ENCODE data around the gene CCDC178.
"Not testable (repeated sequence)": the region's sequence is repeated elsewhere in the genome, so short reads cannot be mapped to it uniquely, and the experiment has no call there.

The CCDC178 gene

DNA sequence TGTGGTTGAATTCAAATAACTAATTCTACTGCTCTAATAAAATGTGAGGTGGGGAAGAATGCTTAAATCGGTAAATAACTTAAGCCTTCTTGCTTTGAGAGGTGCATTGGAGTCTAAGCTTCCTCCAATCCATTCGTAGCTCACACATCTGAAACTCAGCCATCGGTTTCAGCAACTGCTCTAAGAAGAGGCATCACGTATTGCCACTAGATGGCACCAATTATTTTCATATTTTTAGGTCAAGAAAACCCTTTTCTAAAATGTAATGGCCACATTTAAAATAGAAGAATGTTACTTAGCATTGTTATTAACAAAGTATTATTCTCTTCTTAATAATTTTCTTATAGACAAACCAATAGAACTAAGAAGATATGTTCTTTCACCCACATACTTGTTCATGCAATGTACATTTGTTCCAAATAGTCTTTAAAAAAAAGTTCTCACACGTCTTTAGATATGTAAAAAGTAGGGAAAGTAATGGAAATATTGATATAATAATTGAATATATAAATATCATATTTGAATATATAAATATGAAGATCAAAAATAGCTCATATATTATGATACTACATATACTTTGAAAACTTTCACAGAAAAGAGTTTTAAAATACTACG is 229.8 kb downstream of the CCDC178 start:
- no peak for DNase-seq

DNA sequence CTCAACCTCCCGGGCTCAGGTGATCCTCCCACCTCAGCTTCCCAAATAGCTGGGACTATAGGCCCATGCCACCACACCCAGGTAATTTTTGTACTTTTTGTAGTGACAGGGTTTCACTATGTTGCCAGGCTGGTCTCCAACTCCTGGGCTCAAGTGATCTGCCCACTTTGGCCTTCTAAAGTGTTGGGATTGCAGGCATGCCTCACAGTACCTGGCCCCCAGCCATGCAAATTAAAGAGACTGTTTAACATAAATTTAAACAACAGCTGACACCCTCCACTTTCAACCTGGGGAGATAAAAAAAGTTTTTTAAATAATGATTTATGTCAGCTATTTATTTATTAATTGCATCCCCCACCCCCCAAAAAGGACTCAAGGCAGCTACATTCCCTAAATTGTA is 234.7 kb downstream of the CCDC178 start:
- DNase-seq = no peak

- no peak for DNase-seq
These were observed 239.0 kb downstream of the CCDC178 start for GRCh38 chr18:33201509-33201926.

- no peak for DNase-seq
These were observed 244.7 kb downstream of the CCDC178 start for GRCh38 chr18:33195795-33196194.

DNA sequence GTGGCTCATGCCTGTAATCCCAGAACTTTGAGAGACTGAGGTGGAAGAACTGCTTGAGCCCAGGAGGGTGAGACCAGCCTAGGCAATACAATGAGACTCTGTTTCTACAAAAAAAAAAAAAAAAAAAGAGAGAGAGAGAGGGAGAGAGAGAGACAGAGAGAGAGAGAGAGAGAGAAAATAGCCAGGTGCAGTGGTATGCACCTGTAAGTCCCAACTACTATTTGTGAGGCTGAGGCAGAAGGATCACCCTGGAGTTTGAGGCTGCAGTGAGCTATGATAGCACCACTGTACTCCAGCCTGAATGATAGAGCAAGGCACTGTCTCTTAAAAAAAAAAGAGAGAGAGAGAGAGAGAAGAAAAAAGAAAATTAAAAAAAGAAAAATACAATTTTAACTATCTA is 245.7 kb downstream of the CCDC178 start:
- no peak for DNase-seq

GRCh38 chr18:33184958-33185357 is 255.6 kb downstream of the CCDC178 start:
- no peak for DNase-seq

DNA sequence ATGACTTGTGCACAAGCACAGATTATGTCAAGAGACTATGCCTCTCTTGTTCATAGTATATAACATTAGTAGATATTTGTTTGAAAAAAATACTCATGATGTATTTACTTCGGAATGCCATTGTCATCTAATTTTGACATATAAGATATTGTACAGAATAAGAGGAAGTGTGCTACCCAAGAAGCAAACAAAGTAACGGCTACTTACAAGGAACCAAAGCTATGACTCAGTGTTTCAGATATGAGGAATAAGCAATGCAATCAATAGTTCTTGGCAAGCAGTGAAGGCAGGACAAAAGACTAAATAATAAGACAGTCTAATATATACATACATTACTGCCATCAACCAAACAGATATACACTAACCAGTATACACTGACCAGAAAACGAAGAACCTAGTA is 256.3 kb downstream of the CCDC178 start:
- no peak for DNase-seq

DNA sequence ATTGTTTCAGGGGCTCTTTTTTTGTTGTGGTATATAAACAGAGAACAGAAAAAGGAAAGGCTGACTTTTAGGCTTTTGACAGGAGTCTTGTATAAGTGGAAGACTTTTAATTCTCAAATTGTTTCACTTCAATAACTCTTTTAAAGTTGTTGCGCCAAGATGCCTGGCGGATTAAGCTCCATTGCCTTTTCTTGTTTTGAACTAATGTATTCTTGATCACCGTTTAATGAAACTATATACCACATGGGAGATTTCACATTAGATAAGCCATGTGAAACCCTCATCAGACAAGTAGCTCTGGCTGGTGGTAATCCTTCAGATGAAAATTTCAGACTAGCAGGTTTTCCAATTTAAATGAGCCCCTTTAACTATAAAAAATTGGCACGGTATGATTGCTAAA is 257.4 kb downstream of the CCDC178 start:
- no peak for DNase-seq

GRCh38 chr18:33181016-33181415 is 259.5 kb downstream of the CCDC178 start:
- no peak for DNase-seq

DNA sequence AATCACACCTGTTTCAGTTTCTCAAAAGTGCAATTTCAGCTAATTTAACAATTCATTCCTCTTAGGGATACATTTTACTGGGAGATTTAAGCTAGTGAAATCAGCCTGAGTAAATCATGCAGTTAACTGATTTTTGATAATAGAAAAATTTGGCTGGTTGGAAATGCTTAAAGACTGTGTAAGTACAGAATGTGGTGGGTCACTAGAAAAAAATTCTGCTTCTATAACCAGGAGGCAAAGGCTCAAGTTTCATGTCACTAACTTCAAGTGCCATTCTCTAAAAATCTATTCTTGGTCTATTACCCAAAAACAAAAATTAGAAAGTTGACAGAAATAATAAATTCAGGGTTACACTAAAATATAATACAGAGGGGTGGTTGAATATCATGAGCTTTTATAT is 271.3 kb downstream of the CCDC178 start:
- DNase-seq = no peak

GRCh38 chr18:33164121-33164520 is 276.4 kb downstream of the CCDC178 start:
- not testable (repeated sequence) for DNase-seq

- no peak for DNase-seq
These were observed 279.4 kb downstream of the CCDC178 start for GRCh38 chr18:33161131-33161530.

DNA sequence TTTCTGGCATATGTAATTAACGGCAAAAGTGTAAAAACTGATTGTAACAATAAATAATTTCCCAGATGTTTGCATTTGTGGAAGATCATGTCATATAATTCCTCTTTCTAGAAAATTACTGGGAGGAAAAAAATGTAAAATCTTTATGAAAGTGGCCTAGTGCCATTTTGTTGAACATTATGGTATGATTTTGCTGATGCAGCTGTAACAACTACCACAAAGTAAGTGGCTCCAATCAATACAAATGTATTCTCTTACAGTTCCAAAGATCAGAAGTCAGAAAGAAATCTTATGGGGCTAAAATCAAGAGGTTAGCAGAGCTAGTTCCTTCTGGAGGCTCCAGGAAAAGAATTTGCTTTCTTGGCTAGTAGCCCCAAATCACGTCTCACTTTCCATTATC is 281.4 kb downstream of the CCDC178 start:
- no peak for DNase-seq

- DNase-seq = no peak
These were observed 282.6 kb downstream of the CCDC178 start for GRCh38 chr18:33157893-33158292.

- no peak for DNase-seq
These were observed 283.5 kb downstream of the CCDC178 start for GRCh38 chr18:33156906-33157470.

DNA sequence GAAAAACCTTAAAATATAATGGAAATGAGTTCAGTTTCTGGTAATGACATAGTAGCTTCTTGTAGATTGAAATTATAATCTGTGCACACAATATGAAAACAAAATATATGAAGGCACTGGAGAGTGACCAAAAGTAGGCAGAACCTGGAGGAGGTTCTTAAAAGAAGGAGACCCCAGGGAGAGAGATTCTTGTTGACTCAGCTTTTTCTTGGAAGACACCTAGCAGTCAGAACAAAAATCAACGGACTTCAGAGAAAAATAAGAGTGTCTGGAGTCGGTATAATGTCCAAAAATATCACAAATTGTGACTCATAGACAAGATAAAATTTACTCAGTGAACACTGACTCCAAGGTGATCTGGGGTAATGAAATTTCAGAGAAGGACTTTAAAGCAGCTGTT is 286.5 kb downstream of the CCDC178 start:
- DNase-seq = no peak

- no peak for DNase-seq
These were observed 288.1 kb downstream of the CCDC178 start for GRCh38 chr18:33152376-33152775.

GRCh38 chr18:33147811-33148210 is 292.7 kb downstream of the CCDC178 start:
- DNase-seq = not testable (repeated sequence)

- DNase-seq = no peak
These were observed 294.5 kb downstream of the CCDC178 start for GRCh38 chr18:33146014-33146413.

- DNase-seq = no peak
These were observed 304.4 kb downstream of the CCDC178 start for GRCh38 chr18:33135951-33136660.

DNA sequence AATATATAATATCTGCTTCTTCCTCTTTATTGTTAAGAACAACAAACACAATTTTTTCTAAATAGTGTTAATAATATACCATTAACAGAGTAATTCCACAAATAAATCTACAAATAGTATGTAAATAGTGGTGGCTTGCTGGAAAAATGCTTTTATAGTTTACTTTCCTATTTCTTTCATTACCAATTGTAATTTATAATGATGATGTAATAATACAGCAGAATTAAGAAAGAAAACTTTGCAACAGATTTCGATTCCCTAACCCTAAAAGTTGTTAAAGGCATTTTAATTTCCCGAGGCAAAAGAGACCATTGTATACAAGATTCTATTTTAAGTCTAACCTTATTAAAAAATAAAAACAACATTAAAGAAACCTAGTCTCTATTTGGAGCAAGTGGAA is 307.9 kb downstream of the CCDC178 start:
- no peak for DNase-seq

- DNase-seq = no peak
These were observed 311.9 kb downstream of the CCDC178 start for GRCh38 chr18:33128581-33128980.

DNA sequence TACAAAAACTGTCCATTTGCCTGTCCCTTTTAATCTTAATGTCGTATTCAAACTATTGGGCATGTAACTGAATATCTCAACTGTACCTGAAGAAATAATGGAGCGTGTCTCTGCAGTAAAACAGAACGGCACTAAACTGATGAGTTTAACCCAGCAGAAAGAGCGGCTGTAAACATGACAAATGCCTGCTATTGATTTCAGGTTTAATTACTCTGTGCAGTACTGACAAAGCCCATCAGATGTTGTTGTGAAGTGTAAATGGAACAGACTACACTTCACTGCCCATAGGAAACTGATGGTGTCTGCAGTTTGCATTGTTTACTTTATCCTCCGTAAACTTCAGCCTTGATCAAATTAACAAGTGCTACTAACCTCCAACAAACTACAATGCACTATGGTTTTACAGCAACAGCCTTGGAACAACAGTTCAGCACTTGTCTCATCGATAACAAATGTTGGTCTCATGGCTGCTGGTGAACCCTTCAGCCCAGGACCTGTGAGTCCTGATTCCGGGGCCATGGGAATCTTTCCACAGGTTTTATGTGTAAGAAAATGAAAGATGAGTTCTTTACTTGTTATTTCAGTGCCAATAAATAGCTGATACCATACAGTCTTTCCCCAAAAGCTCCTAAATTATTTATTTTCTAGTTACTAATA is 316.5 kb downstream of the CCDC178 start:
- DNase-seq = no peak

- no peak for DNase-seq
These were observed 324.1 kb downstream of the CCDC178 start for GRCh38 chr18:33116376-33116775.
